OCI-LY3 (cell line): ENCODE results near the gene STC2.

ENCODE experiments used
- H2AFZ ChIP-seq: fragments of 200-600, 300-600 bp; shearing (Covaris generic); 2 replicates; pipeline ENCODE4 v1.6.0; 2014; ENCODE audit warnings: antibody characterized with exemption, low read depth, low read length
- H3K27ac ChIP-seq: fragments of 200-600, 300-600 bp; sonication (generic); 2 replicates; pipeline ENCODE4 v1.5.1; 2014; ENCODE audit warnings: mild to moderate bottlenecking, low read length, moderate library complexity, mixed read lengths
- H3K27me3 ChIP-seq: fragments of 200-600, 300-600 bp; sonication (generic); 2 replicates; pipeline ENCODE4 v1.6.1; 2014; ENCODE audit warnings: low read depth, low read length, mixed read lengths
- H3K36me3 ChIP-seq: fragments of 200-600, 300-600 bp; sonication (generic); replicated peaks from 2 replicates; pipeline ENCODE3; 2014; ENCODE audit warnings: low read depth, low read length, mixed read lengths
- H3K4me1 ChIP-seq: fragments of 300-600, 200-600 bp; sonication (generic); 2 replicates; pipeline ENCODE4 v1.6.1; 2014; ENCODE audit warnings: low read length, mixed read lengths
- H3K4me2 ChIP-seq: fragments of 200-600, 300-600 bp; sonication (generic); 2 replicates; pipeline ENCODE4 v1.6.1; 2014; ENCODE audit warnings: low read length, mixed read lengths
- H3K4me3 ChIP-seq: fragments of 300-600, 200-600 bp; sonication (generic); 2 replicates; pipeline ENCODE4 v1.5.1; 2014; ENCODE audit warnings: antibody characterized with exemption, mild to moderate bottlenecking, low read length, moderate library complexity
- H3K79me2 ChIP-seq: fragments of 300-600, 200-600 bp; shearing (Covaris generic); 2 replicates; pipeline ENCODE4 v1.6.1; 2014; ENCODE audit warnings: mild to moderate bottlenecking, low read length, mixed read lengths
- H3K9ac ChIP-seq: fragments of 300-600, 200-600 bp; shearing (Covaris generic); 2 replicates; pipeline ENCODE4 v1.6.0; 2014; ENCODE audit warnings: mild to moderate bottlenecking, low read length, moderate library complexity
- H3K9me3 ChIP-seq: fragments of 200-600, 300-600 bp; shearing (Covaris generic); 2 replicates; pipeline ENCODE4 v1.6.1; 2014; ENCODE audit warnings: low read length, mixed read lengths; ENCODE audit not compliant: insufficient read depth
- H4K20me1 ChIP-seq: fragments of 200-600, 300-600 bp; sonication (generic); 2 replicates; pipeline ENCODE4 v1.6.1; 2016; ENCODE audit warnings: low read length, mixed read lengths; ENCODE audit not compliant: insufficient read depth
- CTCF ChIP-seq: fragments of 200-600, 300-600 bp; sonication (generic); IDR thresholded peaks from 2 replicates; pipeline ENCODE4 v1.5.1; 2014; ENCODE audit warnings: antibody characterized with exemption, low read length, low read depth
- EZH2phosphoT487 ChIP-seq: fragments of 200-600 bp; shearing (Covaris generic); IDR thresholded peaks from 2 replicates; pipeline ENCODE4 v1.6.1; 2018; ENCODE audit warnings: antibody characterized with exemption, mixed run types, low read depth

Gene STC2

GRCh38 chr5:173314166-173314952 lies 13.9 kb downstream of the STC2 start:
- H3K4me1 ChIP-seq: no peaks in the 10 kb centered on the region
- H3K9me3 ChIP-seq: no peaks in the 10 kb centered on the region
- no peak overlapping the region for H3K9ac ChIP-seq
- H3K27ac ChIP-seq: no peak overlapping the region
- peaks cover 42% of the 10 kb centered on the region for H3K27me3 ChIP-seq
- no peaks in the 10 kb centered on the region for H3K36me3 ChIP-seq
- H3K4me3 ChIP-seq: no peak overlapping the region
- no peaks in the 10 kb centered on the region for H4K20me1 ChIP-seq
- no peak overlapping the region for H3K4me2 ChIP-seq
- no peaks in the 10 kb centered on the region for H3K79me2 ChIP-seq
- H2AFZ ChIP-seq: no peak overlapping the region
- no peak for TF ChIP-seq CTCF
- TF ChIP-seq EZH2phosphoT487: no peak

- no peak overlapping the region for H3K27ac ChIP-seq
- no peak overlapping the region for H3K4me3 ChIP-seq
- H3K36me3 ChIP-seq: no peaks in the 10 kb centered on the region
- no peaks in the 10 kb centered on the region for H3K79me2 ChIP-seq
- no peaks in the 10 kb centered on the region for H4K20me1 ChIP-seq
- no peak for TF ChIP-seq EZH2phosphoT487
- no peak for TF ChIP-seq CTCF
- H3K4me1 ChIP-seq: no peaks in the 10 kb centered on the region
- H3K9me3 ChIP-seq: no peaks in the 10 kb centered on the region
- no peak overlapping the region for H3K9ac ChIP-seq
- H3K4me2 ChIP-seq: no peak overlapping the region
- H2AFZ ChIP-seq: no peak overlapping the region
- H3K27me3 ChIP-seq: peaks cover 40% of the 10 kb centered on the region
These were observed 14.8 kb downstream of the STC2 start for GRCh38 chr5:173313351-173313801.

- Histone ChIP-seq H3K9me3 (no peaks in the 10 kb centered on the region; the same call in 1 of the 2 replicates), H3K27ac (no peak overlapping the region), H3K9ac (no peak overlapping the region), H2AFZ (no peak overlapping the region), H3K36me3 (no peaks in the 10 kb centered on the region), H3K4me2 (no peak overlapping the region), H3K79me2 (no peaks in the 10 kb centered on the region), H3K4me3 (no peak overlapping the region), H3K27me3 (peaks cover 40% of the 10 kb centered on the region), H4K20me1 (no peaks in the 10 kb centered on the region), H3K4me1 (no peaks in the 10 kb centered on the region)
- no peak for TF ChIP-seq CTCF
- TF ChIP-seq EZH2phosphoT487: no peak
These were observed 15.4 kb downstream of the STC2 start for GRCh38 chr5:173312821-173313220.

GRCh38 chr5:173311818-173312585 lies 16.2 kb downstream of the STC2 start:
- TF ChIP-seq EZH2phosphoT487 (no peak), CTCF (no peak)
- no peaks in the 10 kb centered on the region for H4K20me1 ChIP-seq
- H3K4me2 ChIP-seq: no peak overlapping the region
- no peaks in the 10 kb centered on the region for H3K79me2 ChIP-seq
- H2AFZ ChIP-seq: no peak overlapping the region
- no peaks in the 10 kb centered on the region for H3K36me3 ChIP-seq
- H3K4me3 ChIP-seq: no peak overlapping the region
- H3K9me3 ChIP-seq: no peaks in the 10 kb centered on the region; the same call in 1 of the 2 replicates
- H3K27me3 ChIP-seq: peaks cover 40% of the 10 kb centered on the region
- H3K9ac ChIP-seq: no peak overlapping the region
- no peak overlapping the region for H3K27ac ChIP-seq
- no peaks in the 10 kb centered on the region for H3K4me1 ChIP-seq
